DMS114 treated with DMSO at 0.1 percent for 48 hours (cell line): ENCODE results near the gene RBMS1.

ENCODE experiments used
- DNase-seq: peaks from one replicate; lab custom pipeline; 2025; ENCODE audit not compliant: unreplicated experiment; lab: John Stamatoyannopoulos, UW

Gene RBMS1

GRCh38 chr2:160365716-160366367 lies 127.8 kb downstream of the RBMS1 start:
- no peak for DNase-seq

DNA sequence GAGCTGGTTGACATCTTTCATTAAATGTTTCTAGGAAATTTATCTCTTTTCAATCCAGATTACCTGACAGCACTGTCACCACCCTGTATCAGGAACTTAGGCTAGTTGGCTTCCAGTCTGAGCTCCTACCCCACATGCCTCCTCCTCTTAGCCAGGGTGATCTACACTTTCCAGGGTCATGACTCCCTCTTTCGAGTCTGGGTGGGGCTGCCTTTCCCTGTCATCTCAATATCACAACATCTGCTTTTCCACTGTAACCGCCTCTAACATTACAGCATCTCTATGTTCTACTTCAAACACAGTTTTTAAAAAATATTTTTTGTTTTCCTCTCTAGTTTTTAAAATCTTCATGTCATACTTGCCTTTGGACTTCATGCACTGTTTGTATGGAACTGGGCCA lies 129.2 kb downstream of the RBMS1 start:
- DNase-seq: no peak

DNA sequence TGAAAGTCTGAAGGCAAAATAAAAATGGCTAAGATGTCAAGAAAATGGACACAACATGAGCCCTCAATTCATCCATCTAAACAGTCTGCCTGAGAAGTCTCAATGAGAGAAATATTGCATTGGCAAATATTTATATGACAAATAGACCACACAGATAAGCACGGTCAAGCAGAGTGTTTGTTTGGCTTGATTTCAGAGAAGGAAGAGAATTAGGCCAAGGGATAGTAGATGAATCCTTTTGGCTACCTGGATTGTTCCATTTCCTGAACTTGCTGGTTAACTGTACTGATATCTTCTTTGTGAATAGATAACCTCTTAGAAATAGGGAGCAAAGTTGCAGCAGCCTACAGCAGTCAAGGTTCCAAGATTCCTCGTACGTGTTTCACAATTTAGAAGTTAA lies 129.6 kb downstream of the RBMS1 start:
- no peak for DNase-seq

- DNase-seq: no peak
These were observed 130.6 kb downstream of the RBMS1 start for GRCh38 chr2:160363055-160363454.

DNA sequence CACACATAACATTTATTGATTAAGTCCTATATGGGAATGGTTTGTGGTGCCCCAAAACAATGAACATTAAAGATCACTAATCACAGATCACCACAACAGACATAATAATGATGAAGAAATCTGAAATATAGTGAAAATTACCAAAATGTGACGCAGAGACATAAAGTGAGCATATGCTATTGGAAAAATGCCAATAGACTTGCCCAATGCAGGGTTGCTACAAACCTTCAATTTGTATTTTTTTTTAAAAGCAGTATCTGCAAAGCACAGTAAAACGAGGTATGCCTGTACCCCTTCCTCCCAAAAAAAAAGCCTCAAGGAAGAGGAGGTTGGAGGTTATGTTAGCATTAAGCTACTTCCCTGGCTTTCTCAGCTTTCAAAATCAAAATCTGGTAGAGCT lies 131.1 kb downstream of the RBMS1 start:
- DNase-seq: no peak

DNA sequence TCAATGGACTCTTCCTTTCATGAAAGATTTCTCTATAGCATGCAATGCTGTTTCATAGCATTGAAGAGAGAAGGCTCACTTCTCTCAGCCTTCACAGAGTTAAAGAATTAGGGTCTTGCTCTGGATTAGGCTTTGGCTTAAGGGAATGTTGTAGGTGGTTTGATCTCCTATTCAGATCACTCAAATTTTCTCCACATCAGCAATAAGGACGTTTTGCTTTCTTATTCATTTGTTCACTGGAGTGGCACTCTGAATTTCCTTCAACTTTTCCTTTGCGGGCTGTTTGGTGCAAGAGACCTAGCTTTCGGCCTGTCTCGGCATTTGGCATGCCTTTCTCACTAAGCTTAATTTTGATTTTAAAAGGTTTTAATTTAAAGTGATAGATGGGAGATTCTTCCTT lies 131.6 kb downstream of the RBMS1 start:
- no peak for DNase-seq

DNA sequence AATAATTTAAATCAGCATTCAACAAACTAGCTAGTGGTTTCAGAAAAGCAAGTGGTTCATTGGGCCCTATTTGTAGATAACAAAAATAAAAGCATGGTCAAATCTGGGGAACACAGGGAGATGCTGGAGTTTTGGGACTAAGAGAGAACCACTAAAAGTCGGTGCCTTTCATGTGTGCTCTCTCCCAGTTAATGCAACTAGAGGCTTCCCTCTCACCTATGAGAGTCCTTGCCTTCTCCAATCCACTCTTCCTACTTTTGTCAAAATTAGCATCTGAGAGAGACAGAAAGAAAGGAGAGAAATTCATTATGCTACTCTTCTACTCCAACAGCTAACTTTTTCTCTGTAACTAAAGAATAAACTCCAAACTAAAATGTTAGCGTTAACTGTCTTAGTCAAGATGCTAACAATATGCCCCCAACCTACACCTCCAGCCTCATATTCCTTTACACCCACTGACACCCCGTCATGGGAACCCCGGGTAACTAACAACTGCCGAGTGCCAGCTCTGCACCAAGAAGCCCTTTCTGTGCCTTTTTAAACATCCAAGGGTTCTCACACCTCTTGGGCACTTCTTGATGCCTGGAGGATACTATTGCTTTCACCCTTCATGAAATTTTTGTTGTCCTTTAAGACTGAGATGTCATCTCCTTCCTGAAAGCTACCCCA lies 133.4 kb downstream of the RBMS1 start:
- no peak for DNase-seq

DNA sequence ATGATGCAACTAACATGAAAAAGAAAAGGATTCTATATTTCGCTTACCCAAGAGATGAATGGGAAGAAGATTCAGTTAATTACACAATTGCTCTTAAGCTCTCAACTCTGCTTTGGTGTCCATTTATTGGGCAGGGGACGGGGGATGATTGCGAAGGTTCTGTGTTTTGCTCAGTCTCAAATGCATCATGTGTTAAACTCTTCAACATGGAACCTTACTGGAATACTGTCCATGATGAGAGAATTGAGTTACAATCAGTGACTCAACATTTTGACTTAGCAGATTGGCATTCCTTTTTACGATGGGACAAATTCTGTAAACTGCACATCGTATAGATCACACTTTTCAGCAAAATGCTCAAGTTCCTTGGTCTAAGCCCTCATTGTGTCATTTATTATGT lies 135.6 kb downstream of the RBMS1 start:
- DNase-seq: no peak

GRCh38 chr2:160356485-160356884 lies 137.1 kb downstream of the RBMS1 start:
- no peak for DNase-seq

DNA sequence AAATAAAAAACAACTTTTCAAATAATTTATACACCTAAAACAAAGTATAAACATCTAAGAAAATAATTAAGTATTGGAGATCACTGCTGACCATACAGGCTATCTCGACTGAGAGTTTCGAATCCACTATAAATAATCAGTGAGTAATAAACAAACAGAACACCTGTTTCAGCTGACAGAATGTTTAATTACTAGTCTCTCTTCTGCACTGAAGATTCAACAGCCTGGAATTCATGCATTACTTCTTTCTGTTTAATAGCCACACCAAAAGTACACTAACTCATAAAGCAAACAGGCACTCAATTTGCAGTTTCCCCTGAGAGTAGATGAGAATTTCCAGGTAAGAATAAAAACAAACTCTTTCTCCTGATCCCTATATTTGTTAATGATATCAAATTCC lies 138.5 kb downstream of the RBMS1 start:
- no peak for DNase-seq

- no peak for DNase-seq
These were observed 138.9 kb downstream of the RBMS1 start for GRCh38 chr2:160354677-160355076.

GRCh38 chr2:160353813-160354212 lies 139.8 kb downstream of the RBMS1 start:
- DNase-seq: no peak

DNA sequence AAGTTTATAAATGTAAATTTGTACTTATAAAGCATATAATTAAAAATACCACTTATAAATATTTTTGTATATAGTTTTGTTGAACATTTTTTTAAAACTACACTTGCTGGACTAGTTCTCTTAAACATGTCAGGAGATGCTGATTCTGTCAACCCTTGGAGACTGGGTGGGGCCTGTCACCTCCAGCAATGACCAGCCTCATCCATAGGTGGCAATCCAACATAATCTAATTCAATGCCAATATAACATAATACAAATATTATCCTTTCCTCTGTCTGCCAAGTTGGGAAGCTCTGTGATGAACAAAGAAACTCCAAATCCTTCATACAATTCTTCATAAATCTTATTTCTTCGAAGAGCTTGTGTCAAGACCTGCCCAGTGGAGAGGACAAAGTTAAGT lies 140.4 kb downstream of the RBMS1 start:
- no peak for DNase-seq

GRCh38 chr2:160352500-160352899 lies 141.1 kb downstream of the RBMS1 start:
- DNase-seq: no peak

DNA sequence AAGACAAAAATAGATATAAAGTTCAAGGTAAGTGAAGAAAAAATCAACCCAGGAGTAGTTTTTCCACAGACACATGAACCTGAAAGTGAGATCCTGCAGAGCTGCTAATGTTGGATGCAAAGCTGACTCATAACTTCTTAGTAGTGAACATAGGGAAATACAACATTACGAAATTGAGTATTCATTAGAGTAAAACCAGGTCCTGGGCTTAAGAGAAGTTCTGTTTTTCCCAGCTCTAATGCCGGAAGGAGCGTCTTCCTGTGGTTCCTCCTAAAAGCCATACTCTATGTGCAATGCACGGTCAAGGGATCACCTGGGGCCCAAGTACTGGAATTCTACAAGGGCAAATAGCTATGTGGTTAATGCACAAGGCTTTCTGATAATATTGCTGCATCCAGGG lies 141.7 kb downstream of the RBMS1 start:
- no peak for DNase-seq

DNA sequence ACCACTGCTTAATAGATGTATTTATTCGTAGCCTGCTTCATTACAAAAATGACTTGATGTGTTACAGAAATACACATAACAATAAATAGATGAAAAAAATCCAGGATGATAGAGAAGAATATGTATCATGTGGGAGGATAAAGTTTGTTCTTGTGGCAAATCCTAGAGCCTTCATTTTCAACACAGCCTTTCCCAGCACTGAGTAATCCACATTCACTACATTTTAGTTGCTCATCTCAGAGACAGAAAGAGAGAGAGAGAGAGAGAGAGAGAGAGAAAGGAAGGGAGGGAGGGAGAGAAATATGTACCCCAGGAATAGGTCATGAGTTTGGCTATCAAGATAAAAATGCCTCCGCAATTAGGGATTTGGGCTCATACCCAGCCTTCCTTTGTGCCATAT lies 144.3 kb downstream of the RBMS1 start:
- DNase-seq: no peak

GRCh38 chr2:160347269-160347863 lies 146.2 kb downstream of the RBMS1 start:
- DNase-seq: no peak

GRCh38 chr2:160345071-160345764 lies 148.4 kb downstream of the RBMS1 start:
- DNase-seq: no peak

- no peak for DNase-seq
These were observed 150.2 kb downstream of the RBMS1 start for GRCh38 chr2:160343404-160343803.

- no peak for DNase-seq
These were observed 153.9 kb downstream of the RBMS1 start for GRCh38 chr2:160339726-160340125.

GRCh38 chr2:160338901-160339685 lies 154.5 kb downstream of the RBMS1 start:
- no peak for DNase-seq
